DMS114 treated with DMSO at 0.1 percent for 48 hours (cell line): Measurements from ENCODE around the gene SLC1A2.

Experiments
- DNase-seq: peaks from one replicate; lab custom pipeline; 2025; ENCODE audit not compliant: unreplicated experiment; lab: John Stamatoyannopoulos, UW

The SLC1A2 gene

GRCh38 chr11:35377262-35377661, 42.1 kb downstream of the SLC1A2 start:
- DNase-seq = no peak

- DNase-seq = no peak
These were observed 42.7 kb downstream of the SLC1A2 start for GRCh38 chr11:35376613-35377012.

GRCh38 chr11:35376118-35376510, 43.2 kb downstream of the SLC1A2 start:
- DNase-seq = no peak

DNA sequence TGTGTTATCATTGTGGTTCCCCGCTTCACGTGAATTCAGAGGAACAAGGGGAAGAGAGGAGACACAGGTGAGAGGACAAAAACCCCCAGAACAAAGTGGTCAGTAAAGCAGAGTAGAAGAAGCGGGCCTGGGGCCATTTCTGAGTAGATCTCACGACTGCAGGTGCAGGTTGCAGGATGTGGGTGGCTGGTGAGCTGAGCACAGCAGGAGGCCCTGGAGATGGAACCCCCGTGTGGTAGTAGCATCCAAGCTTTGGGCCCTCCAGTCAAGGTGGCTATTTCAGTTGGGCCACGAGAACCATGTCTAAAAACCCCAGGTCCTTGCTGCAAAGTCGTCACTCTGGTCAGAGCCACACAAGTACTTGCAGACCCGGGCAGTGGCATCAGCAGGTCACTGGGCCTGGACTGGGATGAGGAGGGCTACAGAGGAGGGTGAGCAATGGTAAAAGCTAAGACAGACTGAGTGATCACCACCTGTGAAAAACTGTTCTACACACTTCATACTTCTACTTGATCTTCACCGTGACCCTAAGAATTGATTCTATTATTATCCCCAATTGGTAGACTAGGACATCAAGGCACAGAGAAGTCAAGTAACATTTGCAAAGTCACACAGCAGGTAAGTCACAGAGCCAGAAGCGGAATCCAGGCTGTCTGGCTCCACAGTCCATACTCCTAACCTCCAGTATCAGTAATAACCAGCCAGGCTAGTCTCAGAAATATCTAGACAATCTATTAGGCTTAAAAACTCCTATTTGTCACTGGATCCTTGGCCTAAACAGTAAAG, 43.8 kb downstream of the SLC1A2 start:
- DNase-seq = no peak

GRCh38 chr11:35373284-35373933, 45.9 kb downstream of the SLC1A2 start:
- DNase-seq = no peak

- DNase-seq = no peak
These were observed 46.6 kb downstream of the SLC1A2 start for GRCh38 chr11:35372565-35373283.

- no peak for DNase-seq
These were observed 51.9 kb downstream of the SLC1A2 start for GRCh38 chr11:35367491-35367890.

DNA sequence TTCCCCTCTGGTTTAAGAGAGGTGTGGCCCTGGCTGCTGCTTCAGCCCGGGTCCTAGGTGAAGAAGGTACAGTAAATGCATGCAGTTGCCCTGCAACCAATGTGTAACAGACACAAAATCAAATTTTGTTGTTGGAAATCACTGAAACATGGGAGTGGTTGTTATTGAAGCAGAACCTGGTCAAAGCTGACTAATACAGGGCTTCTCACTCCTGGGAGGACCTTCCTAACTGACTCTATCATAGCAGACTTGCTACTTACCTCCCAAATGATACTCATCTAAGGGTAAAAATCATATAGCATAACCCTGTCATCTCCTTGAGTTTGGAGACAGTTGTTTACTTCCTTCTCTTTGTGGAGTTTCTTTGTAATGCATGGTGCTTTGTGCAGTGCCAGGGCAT, 52.6 kb downstream of the SLC1A2 start:
- DNase-seq = no peak

DNA sequence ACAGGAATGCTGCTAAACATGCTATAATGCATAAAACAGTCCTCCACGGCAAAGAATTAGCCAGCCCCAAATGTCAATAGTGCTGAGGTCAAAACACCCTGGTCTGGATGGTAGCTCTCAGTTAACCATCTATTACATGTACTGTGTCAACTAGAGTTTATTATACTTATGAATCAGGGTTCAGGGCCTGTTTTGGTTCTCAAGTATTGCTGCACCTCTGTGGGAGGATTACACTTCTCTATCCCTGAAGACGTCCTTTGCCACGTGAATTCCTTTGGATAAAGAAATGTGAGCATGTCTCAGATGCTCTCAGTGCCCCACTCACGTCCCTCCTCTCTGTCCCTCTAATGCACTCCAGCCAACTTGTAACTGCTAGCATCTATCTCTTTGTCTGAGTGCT, 53.4 kb downstream of the SLC1A2 start:
- DNase-seq = no peak

DNA sequence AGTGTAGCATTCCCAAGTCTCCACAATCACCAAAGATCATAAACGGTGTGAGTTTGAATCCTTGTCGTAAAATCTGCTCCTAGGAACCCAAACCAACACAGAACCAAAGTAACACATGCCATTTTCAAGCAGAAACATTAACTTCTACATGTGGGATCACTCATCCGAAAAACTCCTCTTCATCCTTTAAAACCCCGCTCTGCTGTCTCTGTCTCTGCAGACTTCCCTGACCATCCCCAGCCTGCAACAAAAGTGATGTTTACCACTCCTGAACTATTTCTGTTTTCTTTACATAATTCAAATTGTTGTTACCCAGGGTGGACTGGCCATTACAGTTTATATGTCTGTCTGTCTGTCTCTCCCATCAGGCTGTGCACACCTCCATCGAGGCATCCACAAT, 54.0 kb downstream of the SLC1A2 start:
- no peak for DNase-seq

- DNase-seq = no peak
These were observed 55.2 kb downstream of the SLC1A2 start for GRCh38 chr11:35363854-35364780.

DNA sequence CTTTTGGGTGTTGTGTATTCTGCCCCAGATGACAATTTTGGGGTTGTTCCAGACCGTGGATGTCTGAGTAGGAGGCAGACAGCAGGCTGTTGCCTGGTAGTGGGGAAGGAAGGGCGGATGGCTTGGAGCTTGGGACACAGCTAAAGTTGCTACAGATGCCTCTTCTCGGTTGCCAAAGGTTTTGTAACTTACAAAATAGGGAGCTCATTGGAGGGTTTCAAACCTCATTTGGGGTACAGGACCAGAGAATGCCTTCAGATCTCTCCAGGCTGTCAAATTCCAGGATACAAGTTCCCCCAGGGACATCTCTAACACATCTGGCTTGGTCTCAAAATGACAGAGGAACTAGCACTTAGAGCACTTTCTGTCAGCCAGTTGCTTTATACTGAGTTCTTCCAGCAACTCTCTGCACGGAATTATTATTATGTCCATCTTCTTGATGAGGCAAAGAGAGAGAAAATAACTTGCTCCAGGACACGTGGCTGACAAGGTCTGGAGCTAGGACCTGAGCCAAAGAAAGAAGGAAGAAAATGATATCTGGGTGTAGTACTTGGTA, 56.0 kb downstream of the SLC1A2 start:
- DNase-seq = no peak

- DNase-seq = no peak
These were observed 56.8 kb downstream of the SLC1A2 start for GRCh38 chr11:35362521-35362980.

DNA sequence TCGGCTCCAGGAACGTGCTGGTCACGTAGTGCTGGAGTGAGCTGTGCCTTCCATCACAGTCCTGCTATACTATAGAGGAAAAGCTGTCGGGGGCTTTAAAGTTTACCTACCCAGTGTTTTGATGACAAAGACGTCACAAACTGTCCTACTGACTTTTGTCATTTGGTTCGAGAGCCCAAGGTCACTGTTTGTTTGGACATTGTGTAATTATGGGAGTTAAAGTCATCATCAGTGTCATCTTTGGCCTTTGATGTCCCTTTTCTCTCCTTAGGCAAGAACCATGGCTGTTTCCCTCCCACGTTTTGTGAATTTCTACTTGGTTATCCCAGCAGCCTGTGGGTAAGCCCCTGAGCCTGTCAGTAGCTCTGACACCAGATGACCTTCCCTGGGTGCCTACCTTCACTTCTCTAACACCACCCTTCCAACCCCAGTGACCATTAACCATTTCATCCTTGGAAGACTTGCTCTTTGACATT, 59.3 kb downstream of the SLC1A2 start:
- DNase-seq = no peak

DNA sequence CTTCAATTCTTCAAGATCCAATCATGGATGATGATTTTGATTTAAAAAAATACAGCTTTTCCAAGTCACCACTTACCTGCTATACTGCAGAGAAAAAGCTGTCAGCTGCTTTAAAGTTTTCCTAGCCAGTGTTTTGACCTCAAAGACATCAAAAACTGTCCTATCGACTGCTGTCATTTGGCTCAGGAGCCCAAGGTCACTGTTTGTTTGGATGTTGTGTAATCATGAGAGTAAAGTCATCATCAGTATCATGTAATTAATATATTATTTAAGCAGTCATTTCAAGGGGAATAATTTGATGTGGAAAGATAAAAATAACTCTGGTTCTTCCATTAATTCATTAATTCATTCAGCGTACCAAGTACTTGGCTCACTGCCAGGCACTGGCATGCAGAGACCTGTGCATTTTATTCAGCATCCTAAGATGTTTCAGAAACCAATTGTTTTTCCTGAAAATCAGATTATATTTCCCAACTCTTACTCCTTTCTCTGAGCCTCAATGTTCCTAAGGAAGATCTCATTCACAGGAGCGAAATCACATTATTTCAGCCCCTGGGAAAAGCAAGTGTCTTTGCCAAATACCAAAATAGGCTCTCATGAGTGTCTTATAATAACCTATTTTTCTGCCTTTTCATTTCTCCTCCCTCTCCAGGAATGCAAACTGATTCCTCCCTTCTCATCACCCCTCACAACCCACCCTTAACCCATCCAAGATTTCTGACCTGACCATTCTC, 59.9 kb downstream of the SLC1A2 start:
- no peak for DNase-seq

DNA sequence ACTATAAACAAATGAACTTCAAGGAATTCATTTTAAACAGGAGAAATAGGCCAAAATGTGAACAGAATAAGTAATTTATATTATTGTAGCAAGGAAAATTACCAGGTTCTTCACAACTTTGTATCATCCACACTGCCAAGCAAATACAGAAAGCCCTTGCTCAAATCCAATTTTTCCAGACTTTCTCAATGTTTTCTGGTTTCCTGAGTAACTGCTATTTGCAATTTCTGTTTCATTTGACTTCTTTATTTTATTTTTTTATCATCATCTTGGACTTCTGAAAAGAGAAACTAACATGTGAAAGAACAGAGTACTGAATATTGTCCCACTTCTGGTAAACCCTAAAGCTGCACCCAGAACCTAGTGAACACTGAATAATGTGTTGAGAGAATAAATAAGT, 61.0 kb downstream of the SLC1A2 start:
- DNase-seq = no peak

GRCh38 chr11:35357923-35358322, 61.4 kb downstream of the SLC1A2 start:
- DNase-seq = no peak

DNA sequence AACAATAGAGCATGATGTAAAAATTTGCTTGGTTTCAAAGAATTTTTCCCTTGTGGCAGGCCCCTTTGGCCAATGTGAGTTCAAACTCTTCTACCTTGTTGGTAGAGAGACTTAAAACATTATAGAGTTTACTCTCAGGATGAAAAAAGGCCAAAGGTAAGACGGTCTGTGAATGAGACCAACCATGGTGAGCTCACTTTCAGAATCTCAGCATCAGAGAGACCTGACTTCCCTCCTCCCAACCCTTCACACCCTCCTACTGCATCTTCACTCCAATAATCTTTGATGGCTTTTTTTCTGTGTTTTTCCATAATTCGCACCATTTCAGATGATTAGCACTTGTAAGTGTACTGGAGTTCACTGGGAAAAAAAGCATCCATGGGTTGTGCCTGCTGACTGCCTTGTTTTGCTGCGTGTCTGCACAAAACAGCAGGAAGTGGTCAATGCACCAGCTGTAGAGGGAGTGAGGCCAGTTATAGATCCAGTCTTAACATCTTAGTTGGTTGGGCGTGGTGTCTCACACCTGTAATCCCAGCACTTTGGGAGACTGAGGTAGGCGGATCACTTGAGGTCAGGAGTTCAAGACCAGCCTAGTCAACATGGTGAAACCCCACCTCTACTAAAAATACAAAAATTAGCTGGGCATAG, 64.1 kb downstream of the SLC1A2 start:
- DNase-seq = no peak

DNA sequence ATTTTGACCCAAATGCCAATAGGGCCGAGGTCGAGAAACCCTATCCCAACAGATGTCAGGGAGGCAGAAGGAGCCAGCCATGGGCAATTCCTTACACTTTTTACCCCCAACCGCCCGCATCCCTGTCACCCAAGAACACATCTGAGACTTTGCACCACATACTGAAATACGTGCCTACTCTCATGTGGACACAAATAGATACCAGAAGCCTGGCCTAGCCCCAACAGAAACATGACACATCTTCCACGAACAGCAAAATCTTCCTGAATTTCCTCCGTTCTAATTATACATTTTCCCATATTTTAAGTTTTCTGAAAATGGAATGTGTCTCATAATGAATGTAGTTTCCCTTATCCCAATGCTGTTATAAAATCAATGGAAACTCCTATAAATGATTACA, 64.7 kb downstream of the SLC1A2 start:
- DNase-seq = no peak
